Measurements from ENCODE around the gene ETHE1.

Gene ETHE1

GRCh38 chr19:43465468-43466120 lies 61.4 kb downstream of the ETHE1 start, which contains the start of gene LYPD3:
TSS of gene LYPD3 (minus strand) at chr19:43465608. CDS start at chr19:43465571, 37 bp downstream.
- Histone ChIP-seq H3K36me3 (ENCODE audit: insufficient read depth, low read length) (no peaks in the 10 kb centered on the region), H3K79me2 (ENCODE audit: control insufficient read depth, insufficient read depth, low read length, unreplicated experiment) (no peaks in the 10 kb centered on the region), H3K4me1 (ENCODE audit: control insufficient read depth, insufficient read depth, low read length, unreplicated experiment) (peaks cover 6% of the 10 kb centered on the region), H3K27me3 (ENCODE audit: insufficient read depth, low read length) (no peaks in the 10 kb centered on the region), H3K4me3 (ENCODE audit: low read depth, low read length) (peak within 1 kb of the TSS; percentile 79; the same call in 1 of the 2 replicates), H3K27ac (ENCODE audit: low read depth, low read length) (no peak within 1 kb of the TSS), H2AFZ (ENCODE audit: low read length, unreplicated experiment) (no peak within 1 kb of the TSS)

- H3K36me3 ChIP-seq (ENCODE audit: insufficient read depth, low read length): no peaks in the 10 kb centered on the region
- H3K4me3 ChIP-seq (ENCODE audit: low read depth, low read length): peak overlapping the region; percentile 79
- no peak overlapping the region for H3K27ac ChIP-seq (ENCODE audit: low read depth, low read length)
- peak overlapping the region; percentile 2 for H2AFZ ChIP-seq (ENCODE audit: low read length, unreplicated experiment)
- no peaks in the 10 kb centered on the region for H3K27me3 ChIP-seq (ENCODE audit: insufficient read depth, low read length)
- peaks cover 6% of the 10 kb centered on the region for H3K4me1 ChIP-seq (ENCODE audit: control insufficient read depth, insufficient read depth, low read length, unreplicated experiment)
- no peaks in the 10 kb centered on the region for H3K79me2 ChIP-seq (ENCODE audit: control insufficient read depth, insufficient read depth, low read length, unreplicated experiment)
These were observed 62.7 kb downstream of the ETHE1 start for GRCh38 chr19:43464134-43464775.

GRCh38 chr19:43463381-43464133 lies 63.4 kb downstream of the ETHE1 start:
- Histone ChIP-seq H3K4me3 (ENCODE audit: low read depth, low read length) (peak overlapping the region; percentile 79), H3K27ac (ENCODE audit: low read depth, low read length) (no peak overlapping the region), H3K36me3 (ENCODE audit: insufficient read depth, low read length) (no peaks in the 10 kb centered on the region), H2AFZ (ENCODE audit: low read length, unreplicated experiment) (peak overlapping the region; percentile 2), H3K4me1 (ENCODE audit: control insufficient read depth, insufficient read depth, low read length, unreplicated experiment) (peaks cover 6% of the 10 kb centered on the region), H3K79me2 (ENCODE audit: control insufficient read depth, insufficient read depth, low read length, unreplicated experiment) (no peaks in the 10 kb centered on the region), H3K27me3 (ENCODE audit: insufficient read depth, low read length) (no peaks in the 10 kb centered on the region)

- Histone ChIP-seq H3K79me2 (ENCODE audit: control insufficient read depth, insufficient read depth, low read length, unreplicated experiment) (no peaks in the 10 kb centered on the region), H3K36me3 (ENCODE audit: insufficient read depth, low read length) (no peaks in the 10 kb centered on the region), H2AFZ (ENCODE audit: low read length, unreplicated experiment) (peak overlapping the region; percentile 73), H3K27ac (ENCODE audit: low read depth, low read length) (no peak overlapping the region), H3K27me3 (ENCODE audit: insufficient read depth, low read length) (no peaks in the 10 kb centered on the region), H3K4me3 (ENCODE audit: low read depth, low read length) (peak overlapping the region; percentile 79), H3K4me1 (ENCODE audit: control insufficient read depth, insufficient read depth, low read length, unreplicated experiment) (peaks cover 6% of the 10 kb centered on the region)
These were observed 64.1 kb downstream of the ETHE1 start for GRCh38 chr19:43462785-43463380.

- Histone ChIP-seq H3K27ac (ENCODE audit: low read depth, low read length) (no peak overlapping the region), H3K4me3 (ENCODE audit: low read depth, low read length) (no peak overlapping the region), H3K27me3 (ENCODE audit: insufficient read depth, low read length) (no peaks in the 10 kb centered on the region), H3K4me1 (ENCODE audit: control insufficient read depth, insufficient read depth, low read length, unreplicated experiment) (peaks cover 3% of the 10 kb centered on the region), H2AFZ (ENCODE audit: low read length, unreplicated experiment) (no peak overlapping the region), H3K36me3 (ENCODE audit: insufficient read depth, low read length) (no peaks in the 10 kb centered on the region), H3K79me2 (ENCODE audit: control insufficient read depth, insufficient read depth, low read length, unreplicated experiment) (no peaks in the 10 kb centered on the region)
These were observed 64.6 kb downstream of the ETHE1 start for GRCh38 chr19:43462383-43462782.

- Histone ChIP-seq H3K27me3 (ENCODE audit: insufficient read depth, low read length) (no peaks in the 10 kb centered on the region), H3K27ac (ENCODE audit: low read depth, low read length) (no peak overlapping the region), H3K4me3 (ENCODE audit: low read depth, low read length) (no peak overlapping the region), H2AFZ (ENCODE audit: low read length, unreplicated experiment) (no peak overlapping the region), H3K36me3 (ENCODE audit: insufficient read depth, low read length) (no peaks in the 10 kb centered on the region), H3K4me1 (ENCODE audit: control insufficient read depth, insufficient read depth, low read length, unreplicated experiment) (no peaks in the 10 kb centered on the region), H3K79me2 (ENCODE audit: control insufficient read depth, insufficient read depth, low read length, unreplicated experiment) (no peaks in the 10 kb centered on the region)
These were observed 65.7 kb downstream of the ETHE1 start for GRCh38 chr19:43461303-43461702.

GRCh38 chr19:43460362-43461016 lies 66.5 kb downstream of the ETHE1 start:
- Histone ChIP-seq H3K4me3 (ENCODE audit: low read depth, low read length) (no peak overlapping the region), H3K27me3 (ENCODE audit: insufficient read depth, low read length) (no peaks in the 10 kb centered on the region), H2AFZ (ENCODE audit: low read length, unreplicated experiment) (no peak overlapping the region), H3K36me3 (ENCODE audit: insufficient read depth, low read length) (no peaks in the 10 kb centered on the region), H3K79me2 (ENCODE audit: control insufficient read depth, insufficient read depth, low read length, unreplicated experiment) (no peaks in the 10 kb centered on the region), H3K4me1 (ENCODE audit: control insufficient read depth, insufficient read depth, low read length, unreplicated experiment) (no peaks in the 10 kb centered on the region), H3K27ac (ENCODE audit: low read depth, low read length) (no peak overlapping the region)

GRCh38 chr19:43457809-43458208 lies 69.2 kb downstream of the ETHE1 start:
- Histone ChIP-seq H2AFZ (ENCODE audit: low read length, unreplicated experiment) (no peak overlapping the region), H3K36me3 (ENCODE audit: insufficient read depth, low read length) (no peaks in the 10 kb centered on the region), H3K4me1 (ENCODE audit: control insufficient read depth, insufficient read depth, low read length, unreplicated experiment) (no peaks in the 10 kb centered on the region), H3K4me3 (ENCODE audit: low read depth, low read length) (no peak overlapping the region), H3K79me2 (ENCODE audit: control insufficient read depth, insufficient read depth, low read length, unreplicated experiment) (no peaks in the 10 kb centered on the region), H3K27me3 (ENCODE audit: insufficient read depth, low read length) (no peaks in the 10 kb centered on the region), H3K27ac (ENCODE audit: low read depth, low read length) (no peak overlapping the region)

All from ACC112 (cell line).